ENCODE results near the gene MGAT5.

MGAT5 gene, protein sequence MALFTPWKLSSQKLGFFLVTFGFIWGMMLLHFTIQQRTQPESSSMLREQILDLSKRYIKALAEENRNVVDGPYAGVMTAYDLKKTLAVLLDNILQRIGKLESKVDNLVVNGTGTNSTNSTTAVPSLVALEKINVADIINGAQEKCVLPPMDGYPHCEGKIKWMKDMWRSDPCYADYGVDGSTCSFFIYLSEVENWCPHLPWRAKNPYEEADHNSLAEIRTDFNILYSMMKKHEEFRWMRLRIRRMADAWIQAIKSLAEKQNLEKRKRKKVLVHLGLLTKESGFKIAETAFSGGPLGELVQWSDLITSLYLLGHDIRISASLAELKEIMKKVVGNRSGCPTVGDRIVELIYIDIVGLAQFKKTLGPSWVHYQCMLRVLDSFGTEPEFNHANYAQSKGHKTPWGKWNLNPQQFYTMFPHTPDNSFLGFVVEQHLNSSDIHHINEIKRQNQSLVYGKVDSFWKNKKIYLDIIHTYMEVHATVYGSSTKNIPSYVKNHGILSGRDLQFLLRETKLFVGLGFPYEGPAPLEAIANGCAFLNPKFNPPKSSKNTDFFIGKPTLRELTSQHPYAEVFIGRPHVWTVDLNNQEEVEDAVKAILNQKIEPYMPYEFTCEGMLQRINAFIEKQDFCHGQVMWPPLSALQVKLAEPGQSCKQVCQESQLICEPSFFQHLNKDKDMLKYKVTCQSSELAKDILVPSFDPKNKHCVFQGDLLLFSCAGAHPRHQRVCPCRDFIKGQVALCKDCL
- total RNA-seq: 113 to 198 (median 133) reads per million in 9 experiments

DNA sequence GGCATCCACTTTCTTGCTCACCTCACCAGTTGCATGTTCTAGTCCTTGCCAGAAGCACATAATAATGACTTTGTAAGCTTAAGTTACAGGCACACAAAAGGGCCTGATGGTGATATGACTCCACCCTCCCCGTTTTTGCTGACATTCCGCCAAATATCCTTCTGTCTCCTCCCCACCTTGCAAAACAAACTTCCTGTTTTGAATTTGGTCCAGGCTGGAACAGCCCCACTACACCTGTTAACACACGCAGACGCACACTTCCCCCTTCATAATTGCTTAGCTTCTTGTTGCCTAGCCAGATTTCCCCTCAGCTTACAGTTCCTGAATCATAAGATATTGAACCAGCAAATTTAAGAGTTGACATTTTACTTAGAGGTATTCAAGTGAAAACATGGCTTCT lies at the start of gene MGAT5:
Gene MGAT5, plus strand, starts transcription at position 269 of the 400 bp plus-strand sequence. CDS start 332 bp downstream, outside the sequence.
- DNase-seq (no peak), ATAC-seq (replicated peaks) (no peak)
- Mint-ChIP-seq H3K9me3 (no peaks in the 10 kb centered on the region), H3K27ac (no peak within 1 kb of the TSS), H3K4me3 (no peak within 1 kb of the TSS), H3K27me3 (no peaks in the 10 kb centered on the region), H3K36me3 (ENCODE audit: insufficient read depth) (peaks cover 10% of the 10 kb centered on the region), H3K4me1 (ENCODE audit: low read depth in 2 of 2) (peaks cover 52 to 59% of the 10 kb centered on the region in 2 donors)

DNA sequence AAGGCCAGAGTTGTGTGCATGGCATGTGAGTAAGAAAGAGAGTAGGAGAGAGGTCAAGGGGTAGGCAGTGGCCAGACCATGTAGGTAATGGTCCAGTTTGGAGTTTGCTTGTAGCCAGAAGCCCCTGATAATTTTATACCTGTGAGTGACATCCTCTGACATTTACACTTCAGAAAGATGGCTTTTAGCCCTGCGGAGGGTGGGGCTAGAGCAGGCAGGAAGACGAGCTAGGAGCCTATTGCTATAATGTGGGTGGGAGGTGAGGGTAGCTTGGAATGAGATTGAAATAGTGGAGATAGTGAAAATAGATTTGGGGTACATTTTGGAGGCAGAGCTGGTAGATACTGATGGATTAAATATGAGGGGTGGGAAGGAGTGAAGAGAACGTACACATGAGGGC lies 48.8 kb upstream of the MGAT5 start:
- Mint-ChIP-seq H3K4me1 (ENCODE audit: low read depth in 2 of 2) (peaks cover 14 to 19% of the 10 kb centered on the region in 2 donors), H3K36me3 (ENCODE audit: insufficient read depth) (no peaks in the 10 kb centered on the region), H3K4me3 (no peak overlapping the region), H3K27me3 (no peaks in the 10 kb centered on the region), H3K27ac (no peak overlapping the region), H3K9me3 (no peaks in the 10 kb centered on the region)
- no peak for DNase-seq
- ATAC-seq (replicated peaks): no peak

DNA sequence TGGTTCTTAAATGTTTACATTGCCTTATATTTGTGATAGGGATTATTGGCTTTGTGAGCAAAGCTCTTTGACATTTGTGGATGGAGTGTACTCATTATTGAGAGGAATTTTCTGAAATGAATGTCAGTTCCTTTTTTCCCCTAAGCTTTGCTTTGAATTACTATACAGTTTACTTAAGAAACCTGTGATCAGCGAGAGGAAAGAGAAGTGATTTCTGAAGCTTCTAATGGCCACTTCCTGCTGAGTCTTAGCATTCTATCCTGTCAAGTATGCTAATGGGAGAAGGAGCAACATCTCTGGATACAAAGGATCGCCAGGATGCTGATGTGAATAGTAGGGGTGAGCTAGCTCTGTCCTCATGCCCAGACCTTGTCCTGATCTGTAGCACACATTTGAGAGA lies 47.8 kb upstream of the MGAT5 start:
- no peaks in the 10 kb centered on the region for H3K27me3 Mint-ChIP-seq
- DNase-seq: no peak
- H3K27ac Mint-ChIP-seq: no peak overlapping the region
- peaks cover 10 to 15% of the 10 kb centered on the region in 2 donors for H3K4me1 Mint-ChIP-seq (ENCODE audit: low read depth in 2 of 2)
- no peaks in the 10 kb centered on the region for H3K9me3 Mint-ChIP-seq
- H3K4me3 Mint-ChIP-seq: no peak overlapping the region
- H3K36me3 Mint-ChIP-seq (ENCODE audit: insufficient read depth): no peaks in the 10 kb centered on the region
- ATAC-seq (replicated peaks): no peak

DNA sequence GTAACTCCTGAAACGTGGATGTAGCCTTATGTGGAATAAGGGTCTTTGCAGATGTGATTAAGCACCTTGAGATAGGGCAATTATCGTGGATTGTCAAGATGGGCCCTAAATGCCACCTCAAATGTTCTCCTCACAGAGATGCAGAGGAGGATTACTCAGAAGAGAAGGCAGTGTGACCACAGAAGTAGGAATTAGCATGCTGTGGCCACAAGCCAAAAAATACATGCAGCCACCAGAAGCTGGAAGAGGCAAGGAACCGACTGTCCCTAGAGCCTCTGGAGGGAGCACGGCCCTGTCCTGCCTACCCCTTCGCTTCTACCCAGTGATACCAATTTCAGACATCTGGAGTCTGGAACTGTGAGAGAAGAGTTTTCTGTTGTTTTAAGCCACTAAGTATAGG lies 47.3 kb upstream of the MGAT5 start:
- H3K4me1 Mint-ChIP-seq (ENCODE audit: low read depth in 2 of 2): peaks cover 10 to 15% of the 10 kb centered on the region in 2 donors
- no peaks in the 10 kb centered on the region for H3K27me3 Mint-ChIP-seq
- no peak for DNase-seq
- no peak overlapping the region for H3K4me3 Mint-ChIP-seq
- H3K9me3 Mint-ChIP-seq: no peaks in the 10 kb centered on the region
- H3K27ac Mint-ChIP-seq: peak overlapping the region in 1 of 2 donors; percentile 68
- no peak for ATAC-seq (replicated peaks)
- H3K36me3 Mint-ChIP-seq (ENCODE audit: insufficient read depth): no peaks in the 10 kb centered on the region

DNA sequence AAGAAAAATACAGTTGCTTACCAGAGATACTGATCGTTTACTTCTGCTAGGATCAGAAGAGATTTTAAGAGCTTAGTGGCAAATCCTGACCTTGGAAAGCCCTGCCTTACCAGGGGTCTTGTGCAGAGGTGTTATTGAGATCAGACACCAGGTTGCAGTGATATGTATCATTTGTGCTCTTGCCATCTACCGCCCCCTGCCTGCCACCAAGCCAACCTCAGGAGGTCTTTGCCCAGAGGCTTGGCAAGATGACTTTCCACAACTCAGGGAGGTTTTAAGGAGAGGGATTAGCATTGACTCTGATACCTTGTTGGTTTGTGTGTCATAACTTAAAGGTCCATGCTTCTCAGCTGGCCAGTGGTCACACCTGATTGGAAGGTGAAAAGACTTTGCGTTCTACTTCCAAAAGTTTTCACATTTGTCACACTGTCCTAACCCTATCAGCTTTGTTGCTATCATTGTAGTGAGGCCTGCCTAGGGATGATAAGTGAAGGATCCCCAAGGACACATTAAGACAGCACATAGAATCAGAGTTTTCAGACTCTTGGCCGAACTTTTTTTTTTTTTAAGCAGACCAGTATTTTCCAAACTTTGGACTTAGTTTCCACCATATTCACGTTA lies 46.2 kb upstream of the MGAT5 start:
- no peaks in the 10 kb centered on the region for H3K36me3 Mint-ChIP-seq (ENCODE audit: insufficient read depth)
- no peaks in the 10 kb centered on the region for H3K9me3 Mint-ChIP-seq
- no peaks in the 10 kb centered on the region for H3K27me3 Mint-ChIP-seq
- H3K4me3 Mint-ChIP-seq: no peak overlapping the region
- peaks cover 9 to 10% of the 10 kb centered on the region in 2 donors for H3K4me1 Mint-ChIP-seq (ENCODE audit: low read depth in 2 of 2)
- DNase-seq: peak; percentile 47 to 53 (median 49)
- ATAC-seq (replicated peaks): peak; percentile 93
- peak overlapping the region; percentile 15 to 68 for H3K27ac Mint-ChIP-seq

DNA sequence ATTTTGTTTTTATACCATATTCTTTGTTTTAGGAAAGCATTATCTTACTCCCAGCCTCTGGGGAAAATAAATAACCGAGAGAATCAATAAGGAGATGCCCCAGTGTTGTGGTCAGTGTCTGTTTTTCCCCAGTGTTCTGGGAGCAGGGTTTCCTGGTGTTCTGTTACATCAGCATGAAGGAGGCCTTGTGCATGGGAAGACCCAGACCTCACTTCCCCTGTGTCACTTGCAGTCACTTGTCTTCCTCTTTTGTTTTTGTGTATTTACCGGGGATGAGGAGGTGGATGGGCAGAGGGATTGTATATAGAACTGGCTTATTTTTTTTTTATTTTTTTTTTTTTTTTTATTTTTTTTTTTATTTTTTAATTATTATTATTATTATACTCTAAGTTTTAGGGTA lies 45.0 kb upstream of the MGAT5 start:
- Mint-ChIP-seq H3K9me3 (no peaks in the 10 kb centered on the region), H3K4me1 (ENCODE audit: low read depth in 2 of 2) (peaks cover 8 to 10% of the 10 kb centered on the region in 2 donors), H3K4me3 (no peak overlapping the region), H3K27me3 (no peaks in the 10 kb centered on the region), H3K36me3 (ENCODE audit: insufficient read depth) (no peaks in the 10 kb centered on the region), H3K27ac (no peak overlapping the region)
- DNase-seq (no peak), ATAC-seq (replicated peaks) (no peak)

DNA sequence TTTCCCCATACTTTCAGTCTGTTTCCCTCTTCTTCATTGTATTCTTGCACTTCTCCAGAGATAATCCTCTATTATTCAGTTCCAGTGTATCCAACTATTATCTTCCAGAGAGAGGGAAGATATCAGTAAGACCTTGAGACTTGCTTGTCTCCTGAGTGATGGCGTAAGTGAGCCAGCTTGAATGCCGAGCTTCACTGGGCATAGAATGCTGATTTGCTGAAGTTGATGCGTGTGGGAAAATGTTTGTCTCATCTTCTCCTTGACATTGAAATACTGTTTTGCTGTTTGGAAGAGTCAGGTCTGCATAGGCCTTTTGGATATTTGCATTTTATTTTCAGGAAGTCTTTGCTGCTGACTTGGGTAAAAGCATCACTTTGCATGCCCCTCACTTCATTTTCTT lies 41.1 kb upstream of the MGAT5 start:
- H3K4me1 Mint-ChIP-seq (ENCODE audit: low read depth in 2 of 2): peaks cover 20 to 22% of the 10 kb centered on the region in 2 donors
- H3K27ac Mint-ChIP-seq: no peak overlapping the region
- no peaks in the 10 kb centered on the region for H3K27me3 Mint-ChIP-seq
- no peaks in the 10 kb centered on the region for H3K9me3 Mint-ChIP-seq
- DNase-seq: no peak
- H3K36me3 Mint-ChIP-seq (ENCODE audit: insufficient read depth): no peaks in the 10 kb centered on the region
- no peak overlapping the region for H3K4me3 Mint-ChIP-seq
- no peak for ATAC-seq (replicated peaks)

DNA sequence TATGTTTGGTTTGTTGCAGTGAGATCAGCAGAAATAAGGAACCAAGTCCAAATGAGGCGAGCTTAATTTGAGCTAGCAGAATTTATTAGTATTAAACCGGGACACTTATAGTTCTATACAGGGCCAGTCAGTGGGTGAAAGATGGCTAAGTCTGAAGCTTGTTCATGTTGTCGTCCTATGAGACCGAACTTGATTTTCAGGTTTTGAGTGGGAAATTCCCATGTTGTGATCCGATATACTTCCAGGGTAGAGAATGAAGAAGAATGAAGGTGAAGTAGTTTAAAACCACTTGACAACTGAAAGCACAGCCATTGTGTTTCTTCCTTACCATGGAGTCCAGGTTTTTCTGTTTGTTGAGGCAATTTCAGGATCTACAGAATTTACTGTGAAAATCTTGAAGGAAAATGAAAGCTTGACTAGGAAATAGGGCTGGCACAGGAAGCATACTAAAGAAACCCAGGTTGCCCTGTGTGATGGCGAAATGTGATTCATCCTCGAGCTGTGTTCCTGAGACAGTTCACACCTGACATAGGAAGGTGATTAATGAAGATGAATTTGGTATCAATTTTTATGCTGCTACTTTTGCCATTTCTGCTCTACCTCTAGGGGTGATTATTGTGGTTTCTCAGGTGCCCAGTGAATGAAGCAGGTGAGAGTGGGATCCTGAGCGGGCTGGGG lies 37.6 kb upstream of the MGAT5 start:
- H3K9me3 Mint-ChIP-seq: no peaks in the 10 kb centered on the region
- H3K27me3 Mint-ChIP-seq: no peaks in the 10 kb centered on the region
- H3K27ac Mint-ChIP-seq: peak overlapping the region; percentile 12 to 65
- no peak for DNase-seq
- no peaks in the 10 kb centered on the region for H3K36me3 Mint-ChIP-seq (ENCODE audit: insufficient read depth)
- peak overlapping the region in 1 of 2 donors; percentile 57 for H3K4me3 Mint-ChIP-seq
- peaks cover 50 to 52% of the 10 kb centered on the region in 2 donors for H3K4me1 Mint-ChIP-seq (ENCODE audit: low read depth in 2 of 2)
- ATAC-seq (replicated peaks): no peak

DNA sequence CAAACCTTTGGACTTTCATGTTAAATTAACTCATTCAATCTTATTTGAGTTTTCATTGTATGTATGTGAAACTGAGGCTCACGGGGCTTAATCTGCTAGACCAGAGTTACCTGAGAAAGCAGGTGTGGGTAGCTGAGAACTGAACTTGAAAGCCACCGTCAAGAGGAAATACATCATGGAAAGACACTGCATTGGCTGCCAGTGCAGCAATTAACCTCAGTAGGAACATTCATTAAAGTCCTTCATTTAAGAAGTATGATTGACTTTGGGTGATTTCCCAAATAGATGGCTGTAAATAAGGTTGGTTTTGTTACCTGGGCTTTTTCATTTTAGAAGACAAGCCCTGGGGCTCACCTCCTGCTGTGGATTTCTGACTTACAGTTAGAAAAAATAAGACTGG lies 36.5 kb upstream of the MGAT5 start:
- peak; percentile 23 for ATAC-seq (replicated peaks)
- Mint-ChIP-seq H3K4me3 (peak overlapping the region; percentile 68 to 73), H3K27ac (peak overlapping the region; percentile 50 to 72), H3K36me3 (ENCODE audit: insufficient read depth) (no peaks in the 10 kb centered on the region), H3K4me1 (ENCODE audit: low read depth in 2 of 2) (peaks cover 52% of the 10 kb centered on the region in 2 donors), H3K9me3 (no peaks in the 10 kb centered on the region), H3K27me3 (no peaks in the 10 kb centered on the region)
- DNase-seq: no peak

DNA sequence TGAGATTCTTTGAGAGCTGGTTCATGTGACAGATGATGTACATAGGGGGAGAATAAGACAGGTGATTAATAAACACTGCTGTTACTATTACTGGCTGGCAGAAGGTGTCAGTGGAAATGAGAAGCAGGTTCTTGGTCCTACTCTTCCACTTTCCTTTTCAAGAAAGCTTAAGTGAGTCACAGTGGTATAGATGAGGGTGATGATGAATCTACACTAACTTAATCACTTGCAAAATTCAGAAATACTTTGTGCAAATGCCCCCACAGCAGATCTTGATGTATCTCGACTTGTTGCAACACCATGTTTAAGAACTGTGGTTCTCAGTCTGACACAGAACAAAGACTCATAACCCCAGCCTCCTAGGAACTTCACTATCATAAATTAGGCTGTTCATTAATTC lies 35.9 kb upstream of the MGAT5 start:
- Mint-ChIP-seq H3K27me3 (no peaks in the 10 kb centered on the region), H3K4me3 (peak overlapping the region; percentile 68 to 73), H3K36me3 (ENCODE audit: insufficient read depth) (no peaks in the 10 kb centered on the region), H3K9me3 (no peaks in the 10 kb centered on the region), H3K27ac (peak overlapping the region; percentile 50 to 72), H3K4me1 (ENCODE audit: low read depth in 2 of 2) (peaks cover 52% of the 10 kb centered on the region in 2 donors)
- ATAC-seq (replicated peaks): peak; percentile 76
- no peak for DNase-seq

DNA sequence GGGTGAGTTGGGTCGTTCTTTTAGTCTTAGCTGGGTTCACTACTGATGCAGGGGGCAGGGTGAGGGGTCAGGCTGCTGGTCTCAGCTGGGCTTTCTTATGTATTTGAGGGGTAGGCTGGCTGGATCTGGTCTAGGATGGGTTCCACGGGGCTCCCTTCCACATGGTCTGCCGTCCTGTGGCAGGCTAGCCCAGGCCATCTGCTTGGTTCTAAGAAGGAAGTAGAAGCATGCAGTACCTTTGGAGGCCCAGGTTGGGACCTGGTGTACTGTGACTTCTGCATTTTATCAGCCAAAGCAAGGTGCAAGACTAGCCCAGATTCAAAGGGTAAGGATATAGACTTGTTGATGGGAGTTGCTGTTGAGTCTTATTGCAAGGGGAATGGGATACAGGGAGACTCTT lies 35.5 kb upstream of the MGAT5 start:
- Mint-ChIP-seq H3K4me3 (peak overlapping the region; percentile 68 to 73), H3K9me3 (no peaks in the 10 kb centered on the region), H3K36me3 (ENCODE audit: insufficient read depth) (no peaks in the 10 kb centered on the region), H3K4me1 (ENCODE audit: low read depth in 2 of 2) (peaks cover 52% of the 10 kb centered on the region in 2 donors), H3K27me3 (no peaks in the 10 kb centered on the region), H3K27ac (peak overlapping the region; percentile 50 to 72)
- ATAC-seq (replicated peaks) (peak; percentile 25), DNase-seq (no peak)

DNA sequence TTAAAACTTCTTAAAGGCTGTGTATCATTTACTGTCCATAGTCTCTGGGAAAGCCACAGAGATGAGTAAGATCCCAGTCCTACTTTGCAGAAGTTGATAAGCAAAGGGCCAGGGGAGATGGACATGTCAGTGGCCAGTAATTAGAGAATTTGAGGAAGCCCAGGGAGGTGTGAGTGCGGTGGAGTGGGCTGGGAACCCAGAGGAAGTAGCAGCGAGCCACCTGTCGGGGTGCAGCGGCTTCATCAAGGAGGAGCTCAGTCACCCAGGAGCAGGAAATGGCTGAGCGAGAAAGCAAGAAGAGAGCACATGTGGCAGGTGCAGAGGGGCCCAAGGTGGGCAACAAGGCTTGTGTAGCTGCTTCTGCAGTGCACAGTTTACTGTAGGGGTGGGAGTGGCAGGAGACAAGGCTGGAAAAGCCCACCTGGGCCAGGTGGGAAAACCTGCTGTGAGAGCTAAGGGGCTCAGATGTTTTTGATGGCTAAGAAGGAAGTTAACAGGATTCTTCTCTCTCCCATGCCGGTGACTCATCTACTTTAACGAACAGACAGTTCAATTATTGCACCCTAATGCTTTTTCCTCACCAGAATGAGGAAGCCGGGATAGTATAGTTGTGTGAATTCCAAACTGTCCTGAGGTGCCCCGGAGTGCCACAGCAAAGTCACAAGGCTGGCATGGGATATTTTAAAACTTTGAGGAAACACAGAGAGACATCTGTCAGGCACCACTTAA lies 34.8 kb upstream of the MGAT5 start:
- peak overlapping the region; percentile 68 to 73 for H3K4me3 Mint-ChIP-seq
- ATAC-seq (replicated peaks) (peak; percentile 72), DNase-seq (peak; percentile 11 to 22 (median 20))

More for the DNA sequence above, 34.8 kb upstream of the MGAT5 start:
- Mint-ChIP-seq H3K27ac (peak overlapping the region; percentile 50 to 72), H3K9me3 (no peaks in the 10 kb centered on the region), H3K27me3 (no peaks in the 10 kb centered on the region), H3K4me1 (ENCODE audit: low read depth in 2 of 2) (peaks cover 52 to 53% of the 10 kb centered on the region in 2 donors), H3K36me3 (ENCODE audit: insufficient read depth) (no peaks in the 10 kb centered on the region)

Measured in effector memory CD8-positive, alpha-beta T cell (primary cell).